ENCODE data around the gene ESD.

ESD gene

DNA sequence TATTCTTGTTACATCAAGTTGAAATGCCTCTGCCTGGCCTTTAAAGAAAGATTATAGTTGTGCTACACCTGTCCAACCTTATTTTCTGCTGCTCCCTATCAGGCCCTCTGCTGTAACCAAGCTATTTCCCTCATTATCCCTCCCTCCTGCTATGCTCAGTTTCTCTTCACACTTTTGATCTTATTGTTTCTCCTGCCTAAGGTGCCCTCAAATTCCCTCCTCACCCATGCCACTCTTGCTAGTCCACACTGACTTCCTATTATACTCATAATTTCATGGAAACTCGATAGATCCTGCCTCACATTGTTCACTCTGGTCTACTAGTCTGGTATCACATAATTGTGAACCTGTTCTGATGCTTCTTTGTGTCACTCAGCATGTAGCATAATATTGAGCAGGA, 19.4 kb upstream of the ESD start:
- H3K4me3 ChIP-seq (ENCODE audit: low read depth, low read length) = no peak overlapping the region
- TF ChIP-seq, protein P1, sequence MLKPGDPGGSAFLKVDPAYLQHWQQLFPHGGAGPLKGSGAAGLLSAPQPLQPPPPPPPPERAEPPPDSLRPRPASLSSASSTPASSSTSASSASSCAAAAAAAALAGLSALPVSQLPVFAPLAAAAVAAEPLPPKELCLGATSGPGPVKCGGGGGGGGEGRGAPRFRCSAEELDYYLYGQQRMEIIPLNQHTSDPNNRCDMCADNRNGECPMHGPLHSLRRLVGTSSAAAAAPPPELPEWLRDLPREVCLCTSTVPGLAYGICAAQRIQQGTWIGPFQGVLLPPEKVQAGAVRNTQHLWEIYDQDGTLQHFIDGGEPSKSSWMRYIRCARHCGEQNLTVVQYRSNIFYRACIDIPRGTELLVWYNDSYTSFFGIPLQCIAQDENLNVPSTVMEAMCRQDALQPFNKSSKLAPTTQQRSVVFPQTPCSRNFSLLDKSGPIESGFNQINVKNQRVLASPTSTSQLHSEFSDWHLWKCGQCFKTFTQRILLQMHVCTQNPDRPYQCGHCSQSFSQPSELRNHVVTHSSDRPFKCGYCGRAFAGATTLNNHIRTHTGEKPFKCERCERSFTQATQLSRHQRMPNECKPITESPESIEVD (tag by site-specific recombination; IDR thresholded peaks at IDR 0.05) = no peak
- TF ChIP-seq, protein P2, sequence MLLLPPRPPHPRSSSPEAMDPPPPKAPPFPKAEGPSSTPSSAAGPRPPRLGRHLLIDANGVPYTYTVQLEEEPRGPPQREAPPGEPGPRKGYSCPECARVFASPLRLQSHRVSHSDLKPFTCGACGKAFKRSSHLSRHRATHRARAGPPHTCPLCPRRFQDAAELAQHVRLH (tag by site-specific recombination; IDR thresholded peaks at IDR 0.05) = no peak
- TF ChIP-seq, protein P3, sequence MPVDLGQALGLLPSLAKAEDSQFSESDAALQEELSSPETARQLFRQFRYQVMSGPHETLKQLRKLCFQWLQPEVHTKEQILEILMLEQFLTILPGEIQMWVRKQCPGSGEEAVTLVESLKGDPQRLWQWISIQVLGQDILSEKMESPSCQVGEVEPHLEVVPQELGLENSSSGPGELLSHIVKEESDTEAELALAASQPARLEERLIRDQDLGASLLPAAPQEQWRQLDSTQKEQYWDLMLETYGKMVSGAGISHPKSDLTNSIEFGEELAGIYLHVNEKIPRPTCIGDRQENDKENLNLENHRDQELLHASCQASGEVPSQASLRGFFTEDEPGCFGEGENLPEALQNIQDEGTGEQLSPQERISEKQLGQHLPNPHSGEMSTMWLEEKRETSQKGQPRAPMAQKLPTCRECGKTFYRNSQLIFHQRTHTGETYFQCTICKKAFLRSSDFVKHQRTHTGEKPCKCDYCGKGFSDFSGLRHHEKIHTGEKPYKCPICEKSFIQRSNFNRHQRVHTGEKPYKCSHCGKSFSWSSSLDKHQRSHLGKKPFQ (tag by site-specific recombination; IDR thresholded peaks at IDR 0.05) = no peak
- TF ChIP-seq, protein P4, sequence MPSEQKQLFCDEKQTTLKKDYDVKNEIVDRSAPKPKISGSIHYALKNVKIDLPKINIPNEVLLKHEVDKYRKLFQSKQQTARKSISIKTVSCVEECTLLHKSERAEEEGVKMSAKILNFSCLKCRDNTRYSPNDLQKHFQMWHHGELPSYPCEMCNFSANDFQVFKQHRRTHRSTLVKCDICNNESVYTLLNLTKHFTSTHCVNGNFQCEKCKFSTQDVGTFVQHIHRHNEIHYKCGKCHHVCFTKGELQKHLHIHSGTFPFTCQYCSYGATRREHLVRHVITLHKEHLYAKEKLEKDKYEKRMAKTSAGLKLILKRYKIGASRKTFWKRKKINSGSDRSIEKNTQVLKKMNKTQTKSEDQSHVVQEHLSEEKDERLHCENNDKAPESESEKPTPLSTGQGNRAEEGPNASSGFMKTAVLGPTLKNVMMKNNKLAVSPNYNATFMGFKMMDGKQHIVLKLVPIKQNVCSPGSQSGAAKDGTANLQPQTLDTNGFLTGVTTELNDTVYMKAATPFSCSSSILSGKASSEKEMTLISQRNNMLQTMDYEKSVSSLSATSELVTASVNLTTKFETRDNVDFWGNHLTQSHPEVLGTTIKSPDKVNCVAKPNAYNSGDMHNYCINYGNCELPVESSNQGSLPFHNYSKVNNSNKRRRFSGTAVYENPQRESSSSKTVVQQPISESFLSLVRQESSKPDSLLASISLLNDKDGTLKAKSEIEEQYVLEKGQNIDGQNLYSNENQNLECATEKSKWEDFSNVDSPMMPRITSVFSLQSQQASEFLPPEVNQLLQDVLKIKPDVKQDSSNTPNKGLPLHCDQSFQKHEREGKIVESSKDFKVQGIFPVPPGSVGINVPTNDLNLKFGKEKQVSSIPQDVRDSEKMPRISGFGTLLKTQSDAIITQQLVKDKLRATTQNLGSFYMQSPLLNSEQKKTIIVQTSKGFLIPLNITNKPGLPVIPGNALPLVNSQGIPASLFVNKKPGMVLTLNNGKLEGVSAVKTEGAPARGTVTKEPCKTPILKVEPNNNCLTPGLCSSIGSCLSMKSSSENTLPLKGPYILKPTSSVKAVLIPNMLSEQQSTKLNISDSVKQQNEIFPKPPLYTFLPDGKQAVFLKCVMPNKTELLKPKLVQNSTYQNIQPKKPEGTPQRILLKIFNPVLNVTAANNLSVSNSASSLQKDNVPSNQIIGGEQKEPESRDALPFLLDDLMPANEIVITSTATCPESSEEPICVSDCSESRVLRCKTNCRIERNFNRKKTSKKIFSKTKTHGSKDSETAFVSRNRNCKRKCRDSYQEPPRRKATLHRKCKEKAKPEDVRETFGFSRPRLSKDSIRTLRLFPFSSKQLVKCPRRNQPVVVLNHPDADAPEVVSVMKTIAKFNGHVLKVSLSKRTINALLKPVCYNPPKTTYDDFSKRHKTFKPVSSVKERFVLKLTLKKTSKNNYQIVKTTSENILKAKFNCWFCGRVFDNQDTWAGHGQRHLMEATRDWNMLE (tag by site-specific recombination; conservative IDR thresholded peaks at IDR 0.05; ENCODE audit: low read depth) = no peak
- TF ChIP-seq ZNF791 (tag by site-specific recombination; IDR thresholded peaks at IDR 0.05) = no peak
- no peak for TF ChIP-seq ZNF16 (tag by site-specific recombination; IDR thresholded peaks at IDR 0.05; ENCODE audit: low read depth)
- TF ChIP-seq OSR2 (tag by site-specific recombination; IDR thresholded peaks at IDR 0.05) = no peak
- TF ChIP-seq ZNF785 (tag by site-specific recombination; IDR thresholded peaks at IDR 0.05) = no peak
- TF ChIP-seq, protein P5, sequence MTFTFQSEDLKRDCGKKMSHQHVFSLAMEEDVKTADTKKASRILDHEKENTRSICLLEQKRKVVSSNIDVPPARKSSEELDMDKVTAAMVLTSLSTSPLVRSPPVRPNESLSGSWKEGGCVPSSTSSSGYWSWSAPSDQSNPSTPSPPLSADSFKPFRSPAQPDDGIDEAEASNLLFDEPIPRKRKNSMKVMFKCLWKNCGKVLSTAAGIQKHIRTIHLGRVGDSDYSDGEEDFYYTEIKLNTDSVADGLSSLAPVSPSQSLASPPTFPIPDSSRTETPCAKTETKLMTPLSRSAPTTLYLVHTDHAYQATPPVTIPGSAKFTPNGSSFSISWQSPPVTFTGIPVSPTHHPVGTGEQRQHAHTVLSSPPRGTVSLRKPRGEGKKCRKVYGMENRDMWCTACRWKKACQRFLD (tag by site-specific recombination; IDR thresholded peaks at IDR 0.05) = no peak
- no peak for TF ChIP-seq TCF7L2 (IDR thresholded peaks at IDR 0.05; ENCODE audit: borderline replicate concordance, low read depth, low read length)
- TF ChIP-seq, protein P6, sequence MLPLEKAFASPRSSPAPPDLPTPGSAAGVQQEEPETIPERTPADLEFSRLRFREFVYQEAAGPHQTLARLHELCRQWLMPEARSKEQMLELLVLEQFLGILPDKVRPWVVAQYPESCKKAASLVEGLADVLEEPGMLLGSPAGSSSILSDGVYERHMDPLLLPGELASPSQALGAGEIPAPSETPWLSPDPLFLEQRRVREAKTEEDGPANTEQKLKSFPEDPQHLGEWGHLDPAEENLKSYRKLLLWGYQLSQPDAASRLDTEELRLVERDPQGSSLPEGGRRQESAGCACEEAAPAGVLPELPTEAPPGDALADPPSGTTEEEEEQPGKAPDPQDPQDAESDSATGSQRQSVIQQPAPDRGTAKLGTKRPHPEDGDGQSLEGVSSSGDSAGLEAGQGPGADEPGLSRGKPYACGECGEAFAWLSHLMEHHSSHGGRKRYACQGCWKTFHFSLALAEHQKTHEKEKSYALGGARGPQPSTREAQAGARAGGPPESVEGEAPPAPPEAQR (tag by site-specific recombination; IDR thresholded peaks at IDR 0.05) = no peak
- TF ChIP-seq, protein P7, sequence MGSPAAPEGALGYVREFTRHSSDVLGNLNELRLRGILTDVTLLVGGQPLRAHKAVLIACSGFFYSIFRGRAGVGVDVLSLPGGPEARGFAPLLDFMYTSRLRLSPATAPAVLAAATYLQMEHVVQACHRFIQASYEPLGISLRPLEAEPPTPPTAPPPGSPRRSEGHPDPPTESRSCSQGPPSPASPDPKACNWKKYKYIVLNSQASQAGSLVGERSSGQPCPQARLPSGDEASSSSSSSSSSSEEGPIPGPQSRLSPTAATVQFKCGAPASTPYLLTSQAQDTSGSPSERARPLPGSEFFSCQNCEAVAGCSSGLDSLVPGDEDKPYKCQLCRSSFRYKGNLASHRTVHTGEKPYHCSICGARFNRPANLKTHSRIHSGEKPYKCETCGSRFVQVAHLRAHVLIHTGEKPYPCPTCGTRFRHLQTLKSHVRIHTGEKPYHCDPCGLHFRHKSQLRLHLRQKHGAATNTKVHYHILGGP (tag by site-specific recombination; IDR thresholded peaks at IDR 0.05) = no peak
- TF ChIP-seq, protein P8, sequence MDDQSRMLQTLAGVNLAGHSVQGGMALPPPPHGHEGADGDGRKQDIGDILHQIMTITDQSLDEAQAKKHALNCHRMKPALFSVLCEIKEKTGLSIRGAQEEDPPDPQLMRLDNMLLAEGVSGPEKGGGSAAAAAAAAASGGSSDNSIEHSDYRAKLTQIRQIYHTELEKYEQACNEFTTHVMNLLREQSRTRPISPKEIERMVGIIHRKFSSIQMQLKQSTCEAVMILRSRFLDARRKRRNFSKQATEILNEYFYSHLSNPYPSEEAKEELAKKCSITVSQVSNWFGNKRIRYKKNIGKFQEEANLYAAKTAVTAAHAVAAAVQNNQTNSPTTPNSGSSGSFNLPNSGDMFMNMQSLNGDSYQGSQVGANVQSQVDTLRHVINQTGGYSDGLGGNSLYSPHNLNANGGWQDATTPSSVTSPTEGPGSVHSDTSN (CRISPR knock-in tag; IDR thresholded peaks at IDR 0.05) = no peak
- no peak for TF ChIP-seq RBAK (tag by site-specific recombination; IDR thresholded peaks at IDR 0.05)
- TF ChIP-seq SCRT2 (tag by site-specific recombination; IDR thresholded peaks at IDR 0.05) = no peak
- H3K36me3 ChIP-seq (ENCODE audit: control insufficient read depth in 2 of 2, insufficient read depth in 1 of 2, low read length in 2 of 2) = no peaks in the 10 kb centered on the region
- no peaks in the 10 kb centered on the region for H3K9me3 ChIP-seq (ENCODE audit: control insufficient read depth, insufficient read depth, low read depth, low read length)
- CTCF ChIA-PET = interaction anchor here (0.5 to 0.6 kb wide), 2 partner anchors 123 to 439 kb away, joined by 3 to 5 read pairs; no protein-coding TSS in a partner anchor
- H3K27ac ChIP-seq (ENCODE audit: extremely low read depth, low read depth, low read length) = no peak overlapping the region
- no peaks in the 10 kb centered on the region for H3K4me1 ChIP-seq (ENCODE audit: control insufficient read depth, insufficient read depth, low read length)
- POLR2A ChIA-PET = interaction anchor here (0.7 kb wide), 1 partner anchor 263 kb away, joined by 3 read pairs; the partner anchor contains the start of gene LRCH1

Measured in HEK293 (cell line).